Metanephros (tissue), 2 donors: ENCODE data around the gene EVA1A. TPM values are rescaled to one million over a fixed set of nuclear protein-coding genes. Genes with fewer than 3 reads are reported as not detected.

Experiments used
- small RNA-seq: library from RNA; depleted of rRNA; stranded (forward); fragments of <200 nt; gene quantifications from one replicate; pipeline ENCODE3, GENCODE V24; 2014; ENCODE audit warnings: low replicate concordance
- total RNA-seq: library from RNA; depleted of rRNA; stranded (reverse); fragments of >200 nt; gene quantifications from one replicate; pipeline ENCODE4 v1.2.3, GENCODE V29; 2014

EVA1A gene
- 34.6 TPM for total RNA-seq

DNA sequence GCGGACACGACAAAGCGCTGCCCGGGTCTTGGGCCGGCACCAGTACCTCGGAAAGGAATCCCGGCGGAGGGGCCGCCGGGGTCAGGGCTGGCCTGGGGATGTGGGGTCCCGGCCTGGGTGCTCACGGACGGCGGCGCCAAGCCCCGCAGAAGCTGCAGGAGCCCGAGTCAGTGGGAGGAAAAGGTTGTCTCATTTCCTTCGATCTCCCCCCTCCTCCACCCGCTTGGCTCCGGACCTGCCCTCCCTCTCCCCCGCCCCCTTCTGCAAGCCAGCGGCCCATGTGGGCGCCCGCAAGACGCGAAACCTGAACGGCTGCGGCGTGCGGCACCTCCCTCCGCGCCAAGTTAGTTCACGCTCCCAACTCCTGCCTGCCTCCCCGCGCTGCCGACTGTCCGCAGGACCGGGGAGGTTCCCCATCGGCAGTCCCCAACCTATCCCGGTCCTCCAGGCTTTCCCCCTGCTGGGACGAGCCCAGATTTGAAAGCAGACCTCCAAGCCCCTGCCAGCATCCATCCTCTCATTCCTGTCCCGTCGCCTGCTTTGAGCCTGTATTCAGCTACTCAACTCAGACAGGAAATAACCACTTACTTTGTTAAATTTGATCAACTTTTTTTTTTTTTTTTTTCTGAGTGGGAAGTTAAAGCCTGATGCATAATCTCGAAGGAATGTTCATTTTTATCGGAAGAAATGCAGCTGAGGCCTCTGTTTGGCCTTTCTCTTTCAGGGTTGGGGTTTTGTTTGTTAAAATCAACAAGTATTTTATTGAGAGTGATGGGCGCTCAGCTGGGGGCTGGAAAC lies at the start of gene EVA1A:
EVA1A (minus strand) TSS at position 172 of the 798 bp plus-strand sequence. CDS start 42,799 bp downstream, outside the sequence.

Small RNAs within 50 kb of the gene (small RNA-seq; reads per million reads assigned to genes)
- gene RF01233: not detected

Other genes starting within 250 kb of the EVA1A start
- 71.9 TPM for gene MRPL19, start 85.8 kb upstream of the EVA1A start, total RNA-seq
- gene GCFC2, start 150.0 kb upstream of the EVA1A start, total RNA-seq: 28.4 TPM